IMR-90 (cell line): ENCODE data around the gene GJC2. TPM values are rescaled to one million over a fixed set of nuclear protein-coding genes. Genes with fewer than 3 reads are reported as not detected.

Experiments used
- ATAC-seq: fragments of 200-7000 bp; cut with Tn5 transposase; 2 replicates; pipeline ENCODE4 v1.9.1; 2020; ENCODE audit warnings: low read depth, mild to moderate bottlenecking, moderate library complexity
- BruUV-seq: library from RNA; stranded (reverse); fragments of 400-500 nt; replicated peaks from 2 replicates; lab custom pipeline; 2021; lab: Mats Ljungman, UMichigan
- CTCF ChIA-PET: fragments of 300-600 bp; formaldehyde crosslinking; extraction: SDS; loops from one replicate; lab custom pipeline; 2021; ENCODE audit warnings: antibody characterized with exemption; lab: Yijun Ruan, JAX
- POLR2A ChIA-PET: fragments of 300-600 bp; sonication (Branson Sonifier 250); formaldehyde crosslinking; loops from one replicate; lab custom pipeline; 2022; ENCODE audit warnings: antibody characterized with exemption; ENCODE audit not compliant: unreplicated experiment; lab: Charles Lee
- DNase-seq: peaks from one replicate; pipeline ENCODE4 v3.0.0; 2013
- H2AFZ ChIP-seq: replicated peaks from 2 replicates; pipeline ENCODE3; 2013; ENCODE audit warnings: low read length, mild to moderate bottlenecking; ENCODE audit not compliant: poor library complexity
- H2AK5ac ChIP-seq: 2 replicates; pipeline ENCODE4 v1.6.1; 2013; ENCODE audit warnings: low read depth, low read length, inconsistent platforms
- H2AK9ac ChIP-seq: replicated peaks from 2 replicates; pipeline ENCODE3; 2013; ENCODE audit warnings: mild to moderate bottlenecking, low read depth, low read length, moderate library complexity; ENCODE audit not compliant: poor library complexity
- H2BK120ac ChIP-seq: 2 replicates; pipeline ENCODE4 v1.6.1; 2013; ENCODE audit warnings: low read depth, low read length, inconsistent platforms
- H2BK15ac ChIP-seq: 3 replicates; pipeline ENCODE4 v1.6.1; 2013; ENCODE audit warnings: low read depth, low read length, inconsistent platforms
- H2BK20ac ChIP-seq: 2 replicates; pipeline ENCODE4 v1.6.1; 2013; ENCODE audit warnings: low read depth, mild to moderate bottlenecking, inconsistent platforms, low read length, moderate library complexity
- H2BK5ac ChIP-seq: 2 replicates; pipeline ENCODE4 v1.6.1; 2013; ENCODE audit warnings: mild to moderate bottlenecking, low read depth, low read length, inconsistent platforms; ENCODE audit not compliant: poor library complexity, severe bottlenecking
- H3K14ac ChIP-seq: replicated peaks from 2 replicates; pipeline ENCODE4 v1.6.1; 2013; ENCODE audit warnings: low read depth, low read length, inconsistent platforms
- H3K18ac ChIP-seq: 2 replicates; pipeline ENCODE4 v1.6.1; 2013; ENCODE audit warnings: low read depth, low read length, control low read depth
- H3K23ac ChIP-seq: 2 replicates; pipeline ENCODE4 v1.6.1; 2013; ENCODE audit warnings: low read depth, low read length, inconsistent platforms
- H3K27ac ChIP-seq: 2 replicates; pipeline ENCODE4 v1.5.1; 2013; ENCODE audit warnings: mild to moderate bottlenecking, control low read depth, low read length; ENCODE audit not compliant: insufficient read depth
- H3K27me3 ChIP-seq: 2 replicates; pipeline ENCODE4 v1.6.1; 2013; ENCODE audit warnings: low read length; ENCODE audit not compliant: control insufficient read depth, insufficient read depth
- H3K36me3 ChIP-seq: 2 replicates; pipeline ENCODE4 v1.6.1; 2013; ENCODE audit warnings: low read length, mixed read lengths; ENCODE audit not compliant: control insufficient read depth, insufficient read depth
- H3K4ac ChIP-seq: 2 replicates; pipeline ENCODE4 v1.6.1; 2013; ENCODE audit warnings: low read depth, low read length, inconsistent platforms
- H3K4me1 ChIP-seq: 2 replicates; pipeline ENCODE4 v1.6.1; 2013; ENCODE audit warnings: low read length, mixed read lengths; ENCODE audit not compliant: control insufficient read depth, insufficient read depth
- H3K4me2 ChIP-seq: 2 replicates; pipeline ENCODE4 v1.6.1; 2013; ENCODE audit warnings: low read depth, mild to moderate bottlenecking, control low read depth, low read length, moderate library complexity
- H3K4me3 ChIP-seq: 2 replicates; pipeline ENCODE4 v1.5.1; 2013; ENCODE audit warnings: low read depth, mild to moderate bottlenecking, control low read depth, low read length, moderate library complexity; ENCODE audit not compliant: insufficient read depth
- H3K56ac ChIP-seq: 2 replicates; pipeline ENCODE4 v1.6.1; 2013; ENCODE audit warnings: low read length, inconsistent platforms; ENCODE audit not compliant: insufficient read depth; ENCODE audit errors: extremely low read depth
- H3K79me1 ChIP-seq, 2 experiments: 2 replicates each; pipeline ENCODE4 v1.6.1; 2013; ENCODE audit warnings: low read length in 2 of 2, inconsistent platforms in 1 of 2, low read depth in 1 of 2
- H3K9ac ChIP-seq: 2 replicates; pipeline ENCODE4 v1.6.1; 2013; ENCODE audit warnings: low read depth, low read length, control low read depth
- H3K9me1 ChIP-seq: 2 replicates; pipeline ENCODE4 v1.6.1; 2013; ENCODE audit warnings: low read length, inconsistent platforms; ENCODE audit not compliant: insufficient read depth
- H3K9me3 ChIP-seq: 2 replicates; pipeline ENCODE4 v1.6.1; 2013; ENCODE audit warnings: low read length; ENCODE audit not compliant: control insufficient read depth, insufficient read depth
- H4K20me1 ChIP-seq: 2 replicates; pipeline ENCODE4 v1.6.1; 2013; ENCODE audit warnings: low read length, inconsistent platforms; ENCODE audit not compliant: insufficient read depth
- H4K5ac ChIP-seq: 2 replicates; pipeline ENCODE4 v1.6.1; 2013; ENCODE audit warnings: mild to moderate bottlenecking, low read depth, low read length, control low read depth
- H4K8ac ChIP-seq, 2 experiments: 2 replicates each; pipeline ENCODE4 v1.6.1; 2013; ENCODE audit warnings: low read depth in 2 of 2, low read length in 2 of 2, control low read depth in 1 of 2, inconsistent platforms in 1 of 2
- H4K91ac ChIP-seq: 2 replicates; pipeline ENCODE4 v1.6.1; 2013; ENCODE audit warnings: low read depth, low read length, inconsistent platforms; ENCODE audit not compliant: insufficient read depth
- CTCF ChIP-seq: conservative IDR thresholded peaks from 2 replicates; pipeline ENCODE4 v1.5.1; 2012; ENCODE audit warnings: mild to moderate bottlenecking, low read depth, low read length, improper control_type of control experiment
- MAFK ChIP-seq: IDR thresholded peaks from 2 replicates; pipeline ENCODE4 v1.6.1; 2012; ENCODE audit warnings: low read depth, low read length, improper control_type of control experiment
- MAZ ChIP-seq: IDR thresholded peaks from 2 replicates; pipeline ENCODE4 v1.6.1; 2012; ENCODE audit warnings: low read depth, mild to moderate bottlenecking, low read length, improper control_type of control experiment, moderate library complexity, borderline replicate concordance
- NFE2L2 ChIP-seq: fragments of 150-350 bp; IDR thresholded peaks from 2 replicates; pipeline ENCODE4 v1.6.1; 2016; ENCODE audit warnings: low read depth, mild to moderate bottlenecking, low read length
- RCOR1 ChIP-seq: IDR thresholded peaks from 2 replicates; pipeline ENCODE4 v1.6.1; 2012; ENCODE audit warnings: mild to moderate bottlenecking, low read length, improper control_type of control experiment; ENCODE audit not compliant: insufficient replicate concordance
- USF2 ChIP-seq: fragments of 150-350 bp; IDR thresholded peaks from 2 replicates; pipeline ENCODE4 v1.6.1; 2017; ENCODE audit warnings: mild to moderate bottlenecking, antibody characterized with exemption, low read length, low read depth
- WGBS, 2 experiments: methylation state at CpG; one replicate each; pipeline versions ENCODE4 v1.1.5 to v1.1.7; 2013; ENCODE audit warnings: missing lambda C conversion rate in 2 of 2; ENCODE audit not compliant: insufficient read length in 1 of 2; ENCODE audit errors: extremely low coverage in 2 of 2; 5-methylcytosine and 5-hydroxymethylcytosine counted together
- dilution Hi-C: fragments of 300-500 bp; cut with HindIII; formaldehyde crosslinking; loops from one replicate; pipeline ENCODE4 v1.14.3; 2018; ENCODE audit warnings: low sequenced_read_pairs; ENCODE audit not compliant: unreplicated experiment
- in situ Hi-C: fragments of 300-500 bp; cut with MboI; formaldehyde crosslinking; loops from 3 replicates; pipeline ENCODE4 v1.14.3; 2019; ENCODE audit warnings: low sequenced_read_pairs, inconsistent platforms, mixed read lengths
- intact Hi-C: fragments of 100-400 bp; cut with micrococcal nuclease; formaldehyde crosslinking; loops from 2 replicates; pipeline ENCODE4 v1.10.0; 2022
- polyA plus RNA-seq, 3 experiments: library from polyadenylated mRNA; depleted of rRNA; stranded (reverse); fragments of >200 nt; gene quantifications; 2 replicates each; pipeline ENCODE4 v1.2.3, GENCODE V29; 2012; ENCODE audit warnings: low replicate concordance in 1 of 3
- total RNA-seq: library from RNA; depleted of rRNA; stranded (reverse); fragments of >200 nt; gene quantifications from 2 replicates; pipeline ENCODE4 v1.2.3, GENCODE V29; 2012

The GJC2 gene
- total and polyA plus RNA-seq, 2 of the 4 experiments (the other 2 are of a cell fraction): 1.1 to 1.7 TPM

- TF ChIP-seq MAFK: no peak
- TF ChIP-seq USF2: no peak
- TF ChIP-seq RCOR1: no peak
- no peak for TF ChIP-seq NFE2L2
- TF ChIP-seq MAZ: no peak
Observed at GRCh38 chr1:228180959-228181644, 31.4 kb downstream of the GJC2 start (continued).

- Histone ChIP-seq H3K4me1 (peaks cover 11% of the 10 kb centered on the region), H3K4me2 (no peak overlapping the region), H3K9me3 (0 out of 2 replicates have a peak, but pooled peaks cover 2% of the 10 kb centered on the region), H3K4ac (no peak overlapping the region), H3K4me3 (no peak overlapping the region), H3K79me1 (peaks cover 6 to 18% of the 10 kb centered on the region in 2 experiments; a peak in 3 of 4 replicates), H2BK120ac (0 out of 2 replicates have a peak overlapping the region, but pooled peaks have one; percentile 3), H4K91ac (no peak overlapping the region), H3K23ac (no peak overlapping the region), H2BK20ac (0 out of 2 replicates have a peak overlapping the region, but pooled peaks have one; percentile 23), H2BK15ac (peak overlapping the region; percentile 58; the same call in 1 of the 3 replicates), H2BK5ac (no peak overlapping the region), H3K14ac (no peak overlapping the region), H3K9ac (no peak overlapping the region), H3K56ac (no peak overlapping the region), H4K8ac (no peak overlapping the region), H2AK9ac (peak overlapping the region; percentile 65), H3K9me1 (peaks cover 18% of the 10 kb centered on the region), H3K36me3 (no peaks in the 10 kb centered on the region), H4K5ac (no peak overlapping the region), H3K27ac (no peak overlapping the region), H2AK5ac (peak overlapping the region; percentile 15), H3K27me3 (no peaks in the 10 kb centered on the region), H4K20me1 (no peaks in the 10 kb centered on the region), H2AFZ (no peak overlapping the region), H3K18ac (no peak overlapping the region)
- ChIA-PET CTCF (no interaction called here), POLR2A (no interaction called here)
- DNase-seq: no peak
- BruUV-seq: no TSS peak
- ATAC-seq: no peak
- in situ Hi-C loops (no loop called here), dilution Hi-C loops (no loop called here), intact Hi-C loops (no loop called here)
- no peak for TF ChIP-seq CTCF
- 60% methylated on average over 1 of the region's 9 CpGs; no CpG with 5 or more reads in 1 of the 2 experiments for WGBS, 2 experiments
Observed at GRCh38 chr1:228181645-228182034, 31.9 kb downstream of the GJC2 start.
